MM.1S (cell line): ENCODE results near the gene MYCL.

ENCODE experiments used
- DNase-seq: peaks from one replicate; pipeline ENCODE4 v3.0.0-alpha.2; 2015
- H2AFZ ChIP-seq: fragments of 300-600 bp; sonication (generic); 2 replicates; pipeline ENCODE4 v1.6.0; 2016; ENCODE audit warnings: antibody characterized with exemption, low read length
- H3F3A ChIP-seq: fragments of 300-600 bp; sonication (generic); 2 replicates; pipeline ENCODE4 v1.6.1; 2016; ENCODE audit warnings: mild to moderate bottlenecking, antibody characterized with exemption, low read length, moderate library complexity, mixed read lengths; ENCODE audit not compliant: insufficient read depth
- H3K27ac ChIP-seq: fragments of 300-600 bp; sonication (generic); 2 replicates; pipeline ENCODE4 v1.5.1; 2016; ENCODE audit warnings: mild to moderate bottlenecking, low read length
- H3K27me3 ChIP-seq: fragments of 300-600 bp; sonication (generic); replicated peaks from 2 replicates; pipeline ENCODE4 v1.6.0; 2016; ENCODE audit warnings: low read length; ENCODE audit not compliant: insufficient read depth
- H3K36me3 ChIP-seq: fragments of 300-600 bp; sonication (generic); replicated peaks from 2 replicates; pipeline ENCODE4 v1.6.1; 2016; ENCODE audit warnings: mild to moderate bottlenecking, low read length, mixed read lengths; ENCODE audit not compliant: insufficient read depth
- H3K4me1 ChIP-seq: fragments of 300-600 bp; sonication (generic); 2 replicates; pipeline ENCODE4 v1.6.1; 2016; ENCODE audit warnings: low read length, mixed read lengths
- H3K4me2 ChIP-seq: fragments of 300-600 bp; sonication (generic); 2 replicates; pipeline ENCODE4 v1.6.0; 2016; ENCODE audit warnings: low read depth, low read length
- H3K4me3 ChIP-seq: fragments of 300-600 bp; sonication (generic); 2 replicates; pipeline ENCODE4 v1.5.1; 2016; ENCODE audit warnings: low read length, mixed read lengths
- H3K79me2 ChIP-seq: fragments of 300-600 bp; sonication (generic); 2 replicates; pipeline ENCODE4 v1.6.1; 2016; ENCODE audit warnings: mixed run types, low read length, mixed read lengths
- H3K9ac ChIP-seq: fragments of 300-600 bp; sonication (generic); 2 replicates; pipeline ENCODE4 v1.6.1; 2016; ENCODE audit warnings: low read length, mixed read lengths
- H3K9me2 ChIP-seq: fragments of 300-600 bp; sonication (generic); replicated peaks from 2 replicates; pipeline ENCODE4 v1.6.1; 2016; ENCODE audit warnings: mild to moderate bottlenecking, low read length, mixed read lengths; ENCODE audit not compliant: insufficient read depth
- H3K9me3 ChIP-seq: fragments of 300-600 bp; sonication (generic); replicated peaks from 2 replicates; pipeline ENCODE4 v1.6.1; 2016; ENCODE audit warnings: mild to moderate bottlenecking, low read length, mixed read lengths; ENCODE audit not compliant: insufficient read depth
- H4K20me1 ChIP-seq: fragments of 300-600 bp; sonication (generic); 2 replicates; pipeline ENCODE4 v1.6.1; 2016; ENCODE audit warnings: mild to moderate bottlenecking, low read length, moderate library complexity, mixed read lengths; ENCODE audit not compliant: insufficient read depth
- CTCF ChIP-seq: fragments of 300-600 bp; sonication (generic); IDR thresholded peaks from 2 replicates; pipeline ENCODE4 v1.5.1; 2016; ENCODE audit warnings: antibody characterized with exemption, low read length, mixed read lengths
- EZH2 ChIP-seq: fragments of 300-600 bp; sonication (generic); optimal IDR thresholded peaks from 2 replicates; pipeline ENCODE3; 2017; ENCODE audit warnings: low read depth, mild to moderate bottlenecking, antibody characterized with exemption, low read length, mixed read lengths
- EZH2phosphoT487 ChIP-seq: fragments of 300-600 bp; sonication (generic); IDR thresholded peaks from 2 replicates; pipeline ENCODE4 v1.6.1; 2018; ENCODE audit warnings: antibody characterized with exemption, low read length

The MYCL gene

GRCh38 chr1:39901714-39902459 is at the start of gene MYCL:
TSS of gene MYCL (minus strand) at chr1:39901917. CDS start at chr1:39901434, 483 bp downstream.
- TF ChIP-seq CTCF (peak; percentile 87), EZH2phosphoT487 (no peak)
- Histone ChIP-seq H3K27ac (peak within 1 kb of the TSS; percentile 20; the same call in 1 of the 2 replicates), H3K27me3 (peaks cover 7% of the 10 kb centered on the region; the same call in 1 of the 2 replicates)

GRCh38 chr1:39949891-39950290 is 48.2 kb upstream of the MYCL start:
- Histone ChIP-seq H3K4me1 (peaks cover 12% of the 10 kb centered on the region), H4K20me1 (no peaks in the 10 kb centered on the region), H3K4me2 (no peak overlapping the region), H3K36me3 (no peaks in the 10 kb centered on the region), H3K9me2 (no peaks in the 10 kb centered on the region), H3K9me3 (no peaks in the 10 kb centered on the region), H2AFZ (no peak overlapping the region), H3K9ac (no peak overlapping the region), H3K4me3 (no peak overlapping the region), H3K79me2 (no peaks in the 10 kb centered on the region), H3F3A (no peaks in the 10 kb centered on the region), H3K27me3 (no peaks in the 10 kb centered on the region), H3K27ac (no peak overlapping the region)
- TF ChIP-seq EZH2phosphoT487 = no peak
- no peak for TF ChIP-seq EZH2
- no peak for TF ChIP-seq CTCF
- DNase-seq = no peak

More at GRCh38 chr1:39901714-39902459, at the start of gene MYCL:
- peak within 1 kb of the TSS; percentile 88 for H3K4me3 ChIP-seq
- no peaks in the 10 kb centered on the region for H3K9me2 ChIP-seq
- H3K9me3 ChIP-seq = no peaks in the 10 kb centered on the region
- H2AFZ ChIP-seq = peak within 1 kb of the TSS; percentile 95
- H3K4me1 ChIP-seq = peaks cover 4% of the 10 kb centered on the region; the same call in 1 of the 2 replicates
- no peaks in the 10 kb centered on the region for H3K36me3 ChIP-seq
- no peaks in the 10 kb centered on the region for H4K20me1 ChIP-seq
- DNase-seq = peak; percentile 95
- H3K4me2 ChIP-seq = peak within 1 kb of the TSS; percentile 98
- no peaks in the 10 kb centered on the region for H3K79me2 ChIP-seq
- H3K9ac ChIP-seq = peak within 1 kb of the TSS; percentile 55; the same call in 1 of the 2 replicates
- no peaks in the 10 kb centered on the region for H3F3A ChIP-seq

- no peak overlapping the region for H3K4me2 ChIP-seq
- H3K4me3 ChIP-seq = no peak overlapping the region
- no peak for TF ChIP-seq EZH2
- no peak for TF ChIP-seq CTCF
- no peak for TF ChIP-seq EZH2phosphoT487
- no peaks in the 10 kb centered on the region for H3F3A ChIP-seq
- DNase-seq = no peak
- H2AFZ ChIP-seq = no peak overlapping the region
- no peaks in the 10 kb centered on the region for H3K36me3 ChIP-seq
- no peak overlapping the region for H3K27ac ChIP-seq
- no peaks in the 10 kb centered on the region for H3K9me2 ChIP-seq
- H3K9me3 ChIP-seq = no peaks in the 10 kb centered on the region
- no peaks in the 10 kb centered on the region for H4K20me1 ChIP-seq
- H3K4me1 ChIP-seq = peaks cover 7% of the 10 kb centered on the region
- H3K79me2 ChIP-seq = no peaks in the 10 kb centered on the region
- H3K9ac ChIP-seq = no peak overlapping the region
- H3K27me3 ChIP-seq = no peaks in the 10 kb centered on the region
Observed at GRCh38 chr1:39947260-39947659, 45.5 kb upstream of the MYCL start.
